KOPT-K1 (cell line): ENCODE results near the gene C22orf23.

Source experiments
- H3K27ac ChIP-seq: fragments of 200-600 bp; sonication (generic); 2 replicates; pipeline ENCODE4 v1.5.1; 2016; ENCODE audit warnings: antibody characterized with exemption, mild to moderate bottlenecking, low read depth, low read length; ENCODE audit not compliant: poor library complexity, severe bottlenecking
- H3K36me3 ChIP-seq: fragments of 200-600 bp; sonication (generic); 2 replicates; pipeline ENCODE4 v1.5.1; 2017; ENCODE audit warnings: antibody characterized with exemption, mild to moderate bottlenecking, low read length, moderate library complexity; ENCODE audit not compliant: insufficient read depth
- H3K9me3 ChIP-seq: fragments of 200-600 bp; sonication (generic); 2 replicates; pipeline ENCODE4 v1.5.1; 2017; ENCODE audit warnings: antibody characterized with exemption, low read length, mild to moderate bottlenecking; ENCODE audit not compliant: insufficient read depth, poor library complexity, severe bottlenecking

The C22orf23 gene

GRCh38 chr22:37926771-37927636 is 26.4 kb downstream of the C22orf23 start:
- Histone ChIP-seq H3K27ac (no peak overlapping the region), H3K9me3 (no peaks in the 10 kb centered on the region), H3K36me3 (no peaks in the 10 kb centered on the region)

- no peaks in the 10 kb centered on the region for H3K36me3 ChIP-seq
- no peak overlapping the region for H3K27ac ChIP-seq
- no peaks in the 10 kb centered on the region for H3K9me3 ChIP-seq
These were observed 27.0 kb downstream of the C22orf23 start for GRCh38 chr22:37926358-37926757.

- no peak overlapping the region for H3K27ac ChIP-seq
- no peaks in the 10 kb centered on the region for H3K9me3 ChIP-seq
- H3K36me3 ChIP-seq: no peaks in the 10 kb centered on the region
These were observed 27.6 kb downstream of the C22orf23 start for GRCh38 chr22:37925767-37926166.

- Histone ChIP-seq H3K36me3 (no peaks in the 10 kb centered on the region), H3K27ac (no peak overlapping the region), H3K9me3 (no peaks in the 10 kb centered on the region)
These were observed 28.1 kb downstream of the C22orf23 start for GRCh38 chr22:37925330-37925729.

GRCh38 chr22:37924386-37925065 is 28.9 kb downstream of the C22orf23 start:
- H3K27ac ChIP-seq: no peak overlapping the region
- H3K9me3 ChIP-seq: no peaks in the 10 kb centered on the region
- H3K36me3 ChIP-seq: no peaks in the 10 kb centered on the region

- Histone ChIP-seq H3K9me3 (no peaks in the 10 kb centered on the region), H3K27ac (no peak overlapping the region), H3K36me3 (no peaks in the 10 kb centered on the region)
These were observed 29.5 kb downstream of the C22orf23 start for GRCh38 chr22:37923927-37924326.

- no peaks in the 10 kb centered on the region for H3K36me3 ChIP-seq
- H3K27ac ChIP-seq: no peak overlapping the region
- H3K9me3 ChIP-seq: no peaks in the 10 kb centered on the region
These were observed 31.2 kb downstream of the C22orf23 start for GRCh38 chr22:37922191-37922590.

DNA sequence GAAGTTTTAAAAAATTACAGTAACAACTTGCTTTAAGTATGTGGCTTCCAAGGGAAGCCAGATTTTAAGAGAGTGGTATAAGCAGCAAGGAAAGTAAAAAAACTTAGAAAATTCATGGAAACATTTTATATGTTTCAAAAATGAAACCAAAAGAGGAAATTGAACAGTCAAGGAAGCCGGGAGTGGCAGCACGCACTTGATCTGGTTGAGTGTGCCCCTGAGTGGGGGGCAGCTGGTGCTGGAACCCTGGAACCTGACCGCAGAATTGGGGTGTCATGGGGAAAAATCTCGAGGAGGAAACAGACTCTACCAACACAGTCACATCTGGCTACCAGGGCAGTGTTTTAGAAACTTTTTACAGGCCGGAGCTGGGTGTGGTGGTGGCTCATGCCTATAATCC is 33.3 kb downstream of the C22orf23 start:
- Histone ChIP-seq H3K9me3 (no peaks in the 10 kb centered on the region), H3K27ac (peak overlapping the region; percentile 21), H3K36me3 (no peaks in the 10 kb centered on the region)

- no peak overlapping the region for H3K27ac ChIP-seq
- no peaks in the 10 kb centered on the region for H3K9me3 ChIP-seq
- no peaks in the 10 kb centered on the region for H3K36me3 ChIP-seq
These were observed 34.7 kb downstream of the C22orf23 start for GRCh38 chr22:37918580-37919270.

DNA sequence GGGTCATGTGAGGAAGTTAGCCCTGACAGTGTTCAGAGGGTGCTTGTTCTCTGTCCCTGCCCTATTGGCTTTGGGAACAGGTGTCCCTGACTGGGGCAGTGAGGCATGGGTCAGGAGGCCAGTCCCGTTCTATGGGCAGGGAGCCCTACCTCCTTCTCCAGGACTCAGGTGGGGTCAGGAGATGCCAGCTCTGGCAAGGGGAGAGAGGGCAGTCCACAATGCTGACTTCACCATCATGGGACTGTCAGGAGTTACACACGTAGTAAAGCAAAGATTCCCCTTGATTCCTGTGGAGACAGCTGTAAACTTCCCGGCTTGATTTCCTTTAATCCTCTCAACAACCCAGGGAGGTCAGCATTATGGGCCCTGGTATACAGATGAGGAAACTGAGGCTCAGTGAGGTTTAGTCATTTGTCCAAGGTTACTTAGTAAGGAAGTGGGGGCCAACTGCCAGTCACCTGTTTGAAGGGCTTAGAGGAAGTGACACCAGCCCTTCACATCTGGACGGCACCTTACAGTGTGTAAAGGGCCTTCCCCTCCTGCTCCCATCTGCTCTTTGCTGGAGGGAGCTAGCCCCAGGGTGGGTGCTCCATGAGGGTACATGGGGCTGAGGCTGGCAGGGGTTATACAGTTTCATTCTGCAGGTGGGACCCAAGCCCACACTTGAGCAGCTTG is 35.4 kb downstream of the C22orf23 start:
- Histone ChIP-seq H3K27ac (no peak overlapping the region), H3K9me3 (no peaks in the 10 kb centered on the region), H3K36me3 (no peaks in the 10 kb centered on the region)

- no peaks in the 10 kb centered on the region for H3K9me3 ChIP-seq
- no peak overlapping the region for H3K27ac ChIP-seq
- no peaks in the 10 kb centered on the region for H3K36me3 ChIP-seq
These were observed 37.1 kb downstream of the C22orf23 start for GRCh38 chr22:37916311-37916710.

DNA sequence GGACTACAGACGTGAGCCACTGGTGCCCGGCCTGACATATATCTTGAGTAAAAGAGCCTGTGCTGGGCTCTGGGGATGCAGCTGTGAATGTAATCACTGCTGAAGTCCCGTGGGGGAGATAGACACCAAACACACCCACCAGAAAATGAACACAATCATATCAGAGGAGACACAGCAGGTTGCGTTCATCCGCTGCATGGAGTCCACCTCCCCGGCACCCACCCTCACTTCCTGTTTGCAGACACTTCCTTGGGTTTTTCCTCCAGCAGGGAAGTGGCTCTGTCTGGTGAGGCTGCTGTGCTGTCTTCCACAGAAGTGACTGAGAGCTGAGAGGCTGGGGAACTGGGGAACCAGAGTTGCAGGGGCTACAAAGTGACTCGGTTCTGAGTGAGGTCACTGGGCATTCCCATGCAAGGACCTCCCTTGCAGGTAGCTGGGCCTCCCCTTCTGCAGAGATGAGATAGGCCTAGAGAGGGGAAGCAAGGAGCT is 40.1 kb downstream of the C22orf23 start:
- Histone ChIP-seq H3K36me3 (no peaks in the 10 kb centered on the region), H3K9me3 (no peaks in the 10 kb centered on the region), H3K27ac (no peak overlapping the region)

GRCh38 chr22:37912171-37912570 is 41.2 kb downstream of the C22orf23 start:
- no peak overlapping the region for H3K27ac ChIP-seq
- no peaks in the 10 kb centered on the region for H3K9me3 ChIP-seq
- no peaks in the 10 kb centered on the region for H3K36me3 ChIP-seq

GRCh38 chr22:37911697-37912096 is 41.7 kb downstream of the C22orf23 start:
- no peak overlapping the region for H3K27ac ChIP-seq
- H3K36me3 ChIP-seq: no peaks in the 10 kb centered on the region
- no peaks in the 10 kb centered on the region for H3K9me3 ChIP-seq
